Type B pancreatic cell (in vitro differentiated cells): ENCODE measurements around the gene DPYSL3. TPM values are rescaled to one million over a fixed set of nuclear protein-coding genes. Genes with fewer than 3 reads are reported as not detected.

Experiments used
- DNase-seq: peaks from one replicate; pipeline ENCODE4 v3.0.0; 2021; ENCODE audit warnings: mixed read lengths; ENCODE audit not compliant: unreplicated experiment; ENCODE audit errors: extremely low spot score
- H3K27ac Mint-ChIP-seq: 2 replicates; pipeline ENCODE4 v1.8.0; 2021; ENCODE audit warnings: mild to moderate bottlenecking, mixed read lengths
- H3K27me3 Mint-ChIP-seq: 2 replicates; pipeline ENCODE4 v1.8.0; 2021; ENCODE audit warnings: mixed read lengths
- H3K36me3 Mint-ChIP-seq: 2 replicates; pipeline ENCODE4 v1.8.0; 2021; ENCODE audit warnings: mixed read lengths
- H3K4me1 Mint-ChIP-seq: one replicate; pipeline ENCODE4 v1.8.0; 2021; ENCODE audit warnings: mixed read lengths; ENCODE audit not compliant: unreplicated experiment
- H3K4me3 Mint-ChIP-seq: 2 replicates; pipeline ENCODE4 v1.8.0; 2021; ENCODE audit warnings: mild to moderate bottlenecking, mixed read lengths
- H3K9me3 Mint-ChIP-seq: 2 replicates; pipeline ENCODE4 v1.8.0; 2021; ENCODE audit warnings: mixed read lengths
- CTCF ChIP-seq: fragments of 200-600 bp; sonication (generic); conservative IDR thresholded peaks from 2 replicates; pipeline ENCODE4 v1.5.0; 2021; ENCODE audit warnings: antibody characterized with exemption, mild to moderate bottlenecking
- total RNA-seq: library from RNA; stranded (reverse); gene quantifications from 2 replicates; pipeline ENCODE4 v1.2.1, GENCODE V29; 2021; ENCODE audit warnings: low replicate concordance

Gene DPYSL3
- total RNA-seq, 1 donor from 2014 or later = 36.0 TPM

- no peak for DNase-seq
- H3K4me1 Mint-ChIP-seq = peaks cover 8% of the 10 kb centered on the region
- H3K4me3 Mint-ChIP-seq = no peak overlapping the region
- no peaks in the 10 kb centered on the region for H3K27me3 Mint-ChIP-seq
- no peak for TF ChIP-seq CTCF
- H3K9me3 Mint-ChIP-seq = no peaks in the 10 kb centered on the region
- peaks cover 19% of the 10 kb centered on the region for H3K36me3 Mint-ChIP-seq
- H3K27ac Mint-ChIP-seq = no peak overlapping the region
These were observed 98.2 kb downstream of the DPYSL3 start for GRCh38 chr5:147411359-147412319.

- no peak for DNase-seq
- Mint-ChIP-seq H3K27ac (no peak overlapping the region), H3K4me3 (no peak overlapping the region), H3K27me3 (no peaks in the 10 kb centered on the region), H3K36me3 (peaks cover 19% of the 10 kb centered on the region), H3K4me1 (peaks cover 8% of the 10 kb centered on the region), H3K9me3 (no peaks in the 10 kb centered on the region)
- TF ChIP-seq CTCF = no peak
These were observed 99.1 kb downstream of the DPYSL3 start for GRCh38 chr5:147410496-147411358.

GRCh38 chr5:147408980-147409379 lies 100.9 kb downstream of the DPYSL3 start:
- Mint-ChIP-seq H3K9me3 (no peaks in the 10 kb centered on the region), H3K4me3 (no peak overlapping the region), H3K4me1 (peaks cover 4% of the 10 kb centered on the region), H3K36me3 (peaks cover 10% of the 10 kb centered on the region), H3K27me3 (no peaks in the 10 kb centered on the region), H3K27ac (no peak overlapping the region)
- TF ChIP-seq CTCF = no peak
- DNase-seq = no peak

GRCh38 chr5:147407094-147407681 lies 102.7 kb downstream of the DPYSL3 start:
- no peaks in the 10 kb centered on the region for H3K4me1 Mint-ChIP-seq

More at GRCh38 chr5:147407094-147407681, 102.7 kb downstream of the DPYSL3 start:
- H3K36me3 Mint-ChIP-seq = peaks cover 9% of the 10 kb centered on the region
- H3K27ac Mint-ChIP-seq = no peak overlapping the region
- no peaks in the 10 kb centered on the region for H3K27me3 Mint-ChIP-seq
- DNase-seq = no peak
- H3K4me3 Mint-ChIP-seq = no peak overlapping the region
- no peaks in the 10 kb centered on the region for H3K9me3 Mint-ChIP-seq
- TF ChIP-seq CTCF = no peak
